ENCODE data around the gene CRACR2A. TPM values are rescaled to one million over a fixed set of nuclear protein-coding genes. Genes with fewer than 3 reads are reported as not detected.

Gene CRACR2A
- total RNA-seq, 4 donors from 2014 or later, result 0.47 to 1.7 (median 1.1) TPM

- Histone ChIP-seq H3K4me1 (no peaks in the 10 kb centered on the region), H3K9me3 (no peaks in the 10 kb centered on the region), H3K27ac (no peak overlapping the region), H3K36me3 (no peaks in the 10 kb centered on the region), H3K4me3 (no peak overlapping the region), H3K27me3 (no peaks in the 10 kb centered on the region)
- ATAC-seq (no peak), DNase-seq (no peak)
- in situ Hi-C loops (cut with MboI; ENCODE audit: low sequenced_read_pairs in 4 of 4), result no loop called here
- TF ChIP-seq POLR2A (IDR thresholded peaks at IDR 0.05) (no peak), CTCF (IDR thresholded peaks at IDR 0.05 in 4 of 5, conservative IDR thresholded peaks at IDR 0.05 in 1 of 5) (no peak)
- intact Hi-C loops (cut with DNase I; ENCODE audit: low total_unique reads), result no loop called here
These were observed 181.6 kb downstream of the CRACR2A start for GRCh38 chr12:3571323-3571722.

- no peaks in the 10 kb centered on the region for H3K36me3 ChIP-seq
- in situ Hi-C loops (cut with MboI; ENCODE audit: low sequenced_read_pairs in 4 of 4), result no loop called here
- ATAC-seq, result no peak
- no peaks in the 10 kb centered on the region for H3K9me3 ChIP-seq
- DNase-seq, result no peak
- no peak for TF ChIP-seq CTCF (IDR thresholded peaks at IDR 0.05 in 4 of 5, conservative IDR thresholded peaks at IDR 0.05 in 1 of 5)
- no peak overlapping the region for H3K27ac ChIP-seq
- H3K4me1 ChIP-seq, result no peaks in the 10 kb centered on the region
- intact Hi-C loops (cut with DNase I; ENCODE audit: low total_unique reads), result no loop called here
- no peak overlapping the region for H3K4me3 ChIP-seq
- H3K27me3 ChIP-seq, result no peaks in the 10 kb centered on the region
These were observed 184.2 kb downstream of the CRACR2A start for GRCh38 chr12:3568695-3569094.

- no peaks in the 10 kb centered on the region for H3K4me1 ChIP-seq
- ATAC-seq, result no peak
- no peak overlapping the region for H3K4me3 ChIP-seq
- no peaks in the 10 kb centered on the region for H3K27me3 ChIP-seq
- intact Hi-C loops (cut with DNase I; ENCODE audit: low total_unique reads) (no loop called here), in situ Hi-C loops (cut with MboI; ENCODE audit: low sequenced_read_pairs in 4 of 4) (no loop called here)
- DNase-seq, result no peak
- H3K27ac ChIP-seq, result no peak overlapping the region
- H3K36me3 ChIP-seq, result no peaks in the 10 kb centered on the region
- H3K9me3 ChIP-seq, result no peaks in the 10 kb centered on the region
- TF ChIP-seq POLR2A (IDR thresholded peaks at IDR 0.05) (no peak), CTCF (IDR thresholded peaks at IDR 0.05 in 4 of 5, conservative IDR thresholded peaks at IDR 0.05 in 1 of 5) (no peak)
These were observed 186.9 kb downstream of the CRACR2A start for GRCh38 chr12:3565985-3566384.

Other genes with a start within 250 kb of the CRACR2A start
- 1 to 10 TPM in 2 of 4 donors, under 1 TPM in 2; 0.53 to 2.4 (median 1.2) TPM for gene PARP11, start 120.3 kb upstream of the CRACR2A start, total RNA-seq